GM18520 (cell line): ENCODE data around the gene PRRX1.

ENCODE experiments used
- ATAC-seq: cut with Tn5 transposase; IDR thresholded peaks from one replicate; pipeline ENCODE4 v1.9.1; 2021; ENCODE audit not compliant: unreplicated experiment

Gene PRRX1

GRCh38 chr1:170664093-170664827 is at the start of gene PRRX1:
Gene PRRX1 (plus strand): TSS chr1:170664131. CDS start chr1:170664219, 88 bp downstream.
- ATAC-seq = no peak

DNA sequence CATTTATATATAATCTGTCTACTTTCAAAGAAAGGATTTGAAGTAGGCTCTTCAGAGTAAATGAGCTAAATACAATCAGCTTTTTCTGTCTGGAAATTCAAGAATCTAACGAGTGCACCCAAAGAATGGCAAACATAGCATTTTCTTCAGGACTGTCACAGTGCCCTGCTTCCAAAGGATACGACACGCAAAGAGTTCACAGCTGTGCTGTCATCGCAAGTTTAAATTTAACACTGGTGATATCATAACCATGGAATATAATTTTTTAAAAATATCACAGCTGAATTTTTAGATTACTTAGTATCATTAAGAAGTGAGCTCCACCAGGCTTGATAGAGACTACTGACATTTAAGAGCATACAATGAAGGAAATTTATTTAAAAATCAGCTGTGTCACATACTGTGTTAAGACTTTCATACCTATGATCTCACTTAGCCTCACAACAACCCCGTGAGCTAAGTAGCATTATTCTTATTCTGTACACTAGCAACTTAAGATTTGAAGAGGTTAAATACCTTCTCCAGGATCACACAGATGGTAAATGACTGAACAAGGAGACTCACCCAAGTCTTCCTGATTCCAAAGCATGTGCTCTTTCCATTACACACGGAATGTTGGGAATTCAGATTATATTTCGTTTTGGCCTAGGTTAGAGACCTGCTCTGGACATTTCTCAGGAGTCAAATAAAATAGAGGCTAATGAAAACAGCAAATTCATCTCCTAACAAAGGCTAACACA is 46.2 kb upstream of the PRRX1 start:
- ATAC-seq = no peak

GRCh38 chr1:170618421-170618820 is 45.5 kb upstream of the PRRX1 start:
- ATAC-seq = no peak

DNA sequence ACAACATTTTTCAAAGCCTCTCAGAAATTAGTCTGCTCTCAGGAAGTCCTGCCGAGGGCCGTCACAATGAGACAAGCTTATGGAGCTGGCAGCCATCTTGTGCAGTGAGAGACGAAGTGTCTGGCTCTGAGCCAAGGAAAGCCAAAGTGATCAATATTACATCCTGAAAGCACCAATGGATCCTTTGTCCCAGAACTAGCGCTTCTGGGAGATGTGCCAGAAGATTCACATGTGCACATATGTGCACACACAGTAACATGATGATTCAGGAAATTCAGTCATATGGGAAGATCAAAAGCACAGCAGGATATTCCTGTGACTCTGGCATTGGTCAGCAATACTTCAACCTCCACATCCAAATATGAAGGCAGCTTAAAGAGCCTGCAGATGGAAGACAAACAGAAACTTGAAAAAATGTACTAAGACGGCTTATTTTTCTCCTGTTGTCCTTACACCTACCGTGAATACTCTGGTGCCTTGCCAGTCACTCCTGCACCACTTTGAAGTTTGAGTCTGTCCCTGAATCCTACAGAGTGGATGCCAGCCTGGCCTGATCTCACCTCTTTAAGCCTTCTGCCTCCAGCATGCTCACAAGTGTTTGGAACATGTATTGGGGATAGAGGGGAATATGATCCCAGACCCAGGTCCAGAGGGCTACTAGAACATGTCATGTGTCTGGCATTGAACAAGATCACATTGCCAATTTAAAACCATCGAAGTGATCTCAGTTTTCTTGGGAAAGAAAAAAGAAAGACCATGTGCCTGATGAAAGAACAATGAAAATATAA is 44.5 kb upstream of the PRRX1 start:
- no peak for ATAC-seq

DNA sequence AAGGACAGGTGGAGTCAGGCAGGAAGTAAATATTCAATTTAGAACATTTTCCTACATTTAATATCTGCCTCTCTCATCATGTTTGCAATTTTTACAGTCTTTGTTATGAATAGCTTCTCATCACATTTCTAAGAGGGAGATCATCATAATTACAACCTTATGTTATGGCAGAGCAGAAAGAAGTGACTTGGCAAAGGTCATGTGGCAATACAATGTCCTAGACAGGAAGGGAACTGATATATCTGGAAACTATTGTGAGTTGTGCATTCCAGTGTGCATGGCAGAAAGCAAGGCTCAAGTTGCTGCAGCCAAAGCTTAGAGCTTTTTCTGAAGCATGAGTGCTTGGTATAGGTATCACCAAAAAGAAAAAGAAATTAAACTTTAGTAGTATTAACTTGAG is 43.8 kb upstream of the PRRX1 start:
- no peak for ATAC-seq

- no peak for ATAC-seq
These were observed 40.8 kb upstream of the PRRX1 start for GRCh38 chr1:170623171-170623570.

DNA sequence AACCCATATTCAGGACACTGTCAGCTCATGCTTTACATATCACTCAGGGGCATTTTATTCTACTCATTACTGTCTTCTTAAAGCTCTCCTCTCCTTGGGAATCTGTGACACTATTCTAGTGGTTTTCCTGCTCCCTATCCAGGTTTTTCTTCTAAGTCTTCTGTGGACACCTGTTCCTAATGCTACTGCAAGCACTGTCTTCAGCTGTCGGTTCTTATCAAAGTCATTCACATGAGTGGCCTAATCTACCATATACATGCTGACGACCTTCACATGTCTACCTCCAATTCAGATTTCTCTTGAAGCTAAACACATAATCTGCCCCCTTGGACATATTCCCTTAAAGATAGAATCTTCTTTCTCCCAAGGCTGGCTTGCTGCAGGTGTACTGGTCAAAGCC is 39.8 kb upstream of the PRRX1 start:
- no peak for ATAC-seq

GRCh38 chr1:170630977-170631376 is 33.0 kb upstream of the PRRX1 start:
- no peak for ATAC-seq

DNA sequence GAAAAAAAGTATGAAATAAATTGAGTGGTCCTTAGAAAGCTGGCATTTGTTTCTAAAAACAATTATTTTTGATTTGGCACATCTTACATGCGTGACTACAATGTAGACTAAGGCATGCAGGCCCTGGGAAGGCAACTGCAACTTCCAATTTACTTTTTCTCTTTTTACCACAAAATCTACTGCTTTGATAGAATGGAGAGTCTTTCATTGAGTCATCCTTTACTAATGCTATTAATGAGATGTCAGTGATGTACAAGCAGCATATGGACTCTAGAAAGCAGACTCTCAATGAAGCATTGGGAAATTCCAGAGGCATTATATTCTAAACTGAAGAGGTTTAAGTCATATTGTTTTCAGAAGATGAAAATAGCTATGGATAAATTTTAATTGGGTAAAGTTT is 29.6 kb upstream of the PRRX1 start:
- ATAC-seq = no peak

GRCh38 chr1:170634824-170635410 is 29.0 kb upstream of the PRRX1 start:
- ATAC-seq = no peak

DNA sequence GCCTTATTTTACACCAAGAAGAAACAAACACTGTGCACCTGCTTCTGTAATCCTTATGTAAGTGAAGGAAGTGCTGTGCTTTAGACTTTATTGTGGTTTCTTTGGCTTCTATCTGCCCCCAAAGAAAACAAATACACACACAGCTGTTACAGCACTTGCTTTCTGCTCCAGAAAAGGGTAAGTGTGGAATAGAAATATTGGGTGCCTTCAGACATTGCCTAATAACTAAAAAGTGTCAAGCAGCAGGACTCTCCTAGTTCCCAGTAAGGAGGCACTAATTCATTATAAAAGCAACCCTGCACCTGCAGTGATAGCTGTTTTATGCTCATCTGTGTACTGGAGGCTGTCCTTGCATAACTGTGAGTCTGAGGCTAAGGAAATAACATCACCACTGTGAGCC is 23.4 kb upstream of the PRRX1 start:
- no peak for ATAC-seq

GRCh38 chr1:170657275-170657853 is 6.6 kb upstream of the PRRX1 start:
- ATAC-seq = peak; percentile 71

DNA sequence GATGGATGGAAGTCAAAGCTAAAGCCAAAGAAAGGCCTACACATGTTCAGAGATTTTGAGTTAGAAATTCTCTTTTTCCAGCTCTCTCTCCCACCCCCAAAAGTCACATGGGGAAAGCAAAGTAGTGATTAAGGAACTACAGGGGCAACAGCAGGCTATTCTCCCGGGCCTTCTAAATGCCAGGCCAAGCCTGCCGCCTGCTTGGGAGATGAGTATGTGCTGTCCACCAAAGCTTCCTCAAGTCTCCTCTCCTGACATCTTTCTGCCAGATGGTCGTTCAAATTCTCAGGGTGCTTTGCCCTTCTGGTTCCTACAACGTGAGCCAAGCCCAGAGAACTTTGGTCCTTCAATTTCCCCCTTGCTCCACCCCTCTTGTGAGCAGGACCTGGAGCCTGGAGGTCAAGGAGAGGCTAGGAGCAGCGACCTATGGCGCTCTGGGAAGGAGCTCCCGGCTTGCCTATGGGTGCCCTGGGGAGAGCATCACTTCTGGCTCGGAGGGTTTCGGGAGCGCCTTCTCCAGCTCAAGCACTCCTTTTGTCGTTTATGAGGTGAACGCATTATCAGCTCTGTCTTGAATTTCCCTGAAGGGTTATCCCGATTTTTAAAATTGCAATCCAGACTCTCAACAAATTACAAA is 4.4 kb upstream of the PRRX1 start:
- no peak for ATAC-seq

- no peak for ATAC-seq
These were observed 3.6 kb upstream of the PRRX1 start for GRCh38 chr1:170660281-170660713.

DNA sequence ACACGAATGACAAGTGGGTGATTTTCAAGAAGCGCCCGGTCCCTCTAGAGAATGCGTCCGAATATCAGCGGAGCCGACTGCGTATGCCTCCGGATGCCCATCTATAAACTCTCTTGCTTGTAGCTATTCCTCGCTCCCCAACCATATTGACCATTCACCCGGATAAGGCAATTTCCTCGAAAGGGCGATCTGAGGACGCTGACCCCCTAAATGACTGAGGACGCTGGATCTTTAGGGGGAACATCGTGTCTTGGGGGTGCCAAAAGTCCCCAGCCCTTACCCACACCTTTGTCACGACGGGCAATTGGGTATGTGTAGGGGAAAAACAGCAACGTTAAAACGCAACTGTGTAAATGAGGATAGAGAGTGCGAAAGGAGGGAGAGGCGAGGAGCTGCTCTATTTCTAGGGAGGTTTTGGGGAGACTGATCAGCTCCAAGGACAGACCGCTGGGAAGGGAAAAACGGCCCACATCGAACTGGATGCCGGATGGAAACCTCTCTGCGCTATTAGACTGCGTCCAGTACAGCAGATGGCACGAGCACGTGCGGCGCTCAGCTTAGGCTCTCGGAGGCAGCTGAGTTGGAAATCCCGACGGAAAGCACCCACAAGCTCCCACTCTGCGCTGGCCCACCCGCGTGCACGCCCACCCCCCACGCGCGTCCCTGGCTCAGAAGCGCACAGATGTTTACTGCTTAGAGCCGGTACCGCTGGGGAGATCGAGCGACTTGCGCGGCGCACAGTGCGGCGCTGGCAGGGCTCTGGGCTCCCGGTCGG is 2.9 kb upstream of the PRRX1 start:
- no peak for ATAC-seq

DNA sequence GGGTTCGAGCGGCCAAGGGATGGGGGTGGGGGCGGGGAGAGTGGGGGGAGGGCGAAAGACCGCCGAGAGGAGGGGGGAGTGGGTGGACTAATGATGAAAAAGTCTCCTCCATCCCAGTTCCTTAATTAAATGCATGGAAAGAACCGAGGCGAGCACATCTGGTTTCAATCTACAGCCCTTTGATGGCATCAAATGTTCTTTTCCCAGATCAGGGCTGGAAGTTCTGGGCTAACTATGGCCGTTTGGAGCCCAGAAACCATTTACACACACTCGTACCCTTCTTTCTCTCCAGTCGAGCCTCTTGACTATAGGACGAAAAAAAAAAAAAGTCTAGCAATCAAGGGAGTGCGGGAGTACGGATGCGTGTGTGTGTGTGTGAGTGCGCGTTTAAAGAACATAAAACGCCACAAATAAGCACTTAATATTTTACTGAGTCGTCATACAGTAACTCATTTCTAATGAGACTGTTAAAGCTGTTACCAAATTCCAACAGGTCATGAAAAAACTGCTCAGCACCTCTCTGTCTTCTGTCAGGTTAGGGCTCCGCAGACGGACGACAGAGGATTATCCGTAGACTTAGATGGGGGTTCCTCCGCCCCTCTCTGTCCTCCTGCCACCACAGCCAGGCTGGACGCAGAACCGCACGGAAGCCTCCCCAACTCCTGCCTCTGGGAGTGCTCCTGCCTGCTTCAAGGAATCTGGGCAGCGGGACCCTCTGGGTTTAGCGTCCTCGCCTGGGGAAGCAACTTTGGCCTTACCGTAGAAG is 2.1 kb upstream of the PRRX1 start:
- no peak for ATAC-seq

- no peak for ATAC-seq
These were observed 1.1 kb upstream of the PRRX1 start for GRCh38 chr1:170662561-170663403.
